SK-N-SH (cell line): ENCODE data around the gene CAVIN1.

Experiments
- EP300 ChIP-seq, 2 experiments: IDR thresholded peaks; 2 replicates each; pipeline versions ENCODE4 v1.4.0 to v1.6.1; 2012; ENCODE audit warnings: borderline replicate concordance in 1 of 2, low read depth in 1 of 2, low read length in 1 of 2
- JUND ChIP-seq: IDR thresholded peaks from 2 replicates; pipeline ENCODE4 v1.4.0; 2012
- POLR2AphosphoS5 ChIP-seq: IDR thresholded peaks from 2 replicates; pipeline ENCODE4 v1.6.1; 2012; ENCODE audit warnings: low read depth, low read length

GRCh38 chr17:42403150-42403549 lies 19.9 kb downstream of the CAVIN1 start:
- TF ChIP-seq POLR2AphosphoS5 = no peak
- TF ChIP-seq JUND = no peak
- no peak for TF ChIP-seq EP300 (IDR thresholded peaks at IDR 0.05; ENCODE audit: borderline replicate concordance in 1 of 2, low read depth in 1 of 2, low read length in 1 of 2)
